ENCODE results near the gene CTTNBP2. TPM values are rescaled to one million over a fixed set of nuclear protein-coding genes. Genes with fewer than 3 reads are reported as not detected.

The CTTNBP2 gene
- polyA plus RNA-seq, 1 of the 3 experiments (the other 2 are of a cell fraction): not detected

- Histone ChIP-seq H3F3A (replicated peaks; ENCODE audit: insufficient read depth) (no peaks in the 10 kb centered on the region), H3K27ac (ENCODE audit: low read depth in 2 of 2, low read length in 1 of 2) (no peak overlapping the region), H3K27me3 (ENCODE audit: insufficient read depth) (no peaks in the 10 kb centered on the region), H3K9me2 (no peaks in the 10 kb centered on the region), H2AFZ (ENCODE audit: low read depth) (no peak overlapping the region), H3K79me2 (ENCODE audit: insufficient read depth) (no peaks in the 10 kb centered on the region), H3K4me2 (no peak overlapping the region), H3K9ac (no peak overlapping the region), H4K20me1 (ENCODE audit: insufficient read depth) (no peaks in the 10 kb centered on the region), H3K9me3 (no peaks in the 10 kb centered on the region), H3K4me1 (ENCODE audit: control insufficient read depth in 1 of 2, insufficient read depth in 2 of 2, low read depth in 1 of 2, low read length in 1 of 2) (no peaks in the 10 kb centered on the region), H3K36me3 (replicated peaks in 1 of 2; ENCODE audit: control insufficient read depth in 1 of 2, insufficient read depth in 2 of 2, low read length in 1 of 2) (no peaks in the 10 kb centered on the region), H3K4me3 (ENCODE audit: low read depth in 2 of 2, low read length in 1 of 2) (no peak overlapping the region)
- ChIA-PET CTCF (no interaction called here), POLR2A (no interaction called here)
- WGBS (ENCODE audit: low lambda C conversion rate): 0% methylated on average over 3 of the region's 3 CpGs
- TF ChIP-seq RXRA (IDR thresholded peaks at IDR 0.05; ENCODE audit: borderline replicate concordance, low read depth): no peak
- no peak for TF ChIP-seq YY1 (IDR thresholded peaks at IDR 0.05; ENCODE audit: low read depth)
- TF ChIP-seq CTCF (IDR thresholded peaks at IDR 0.05): no peak
- TF ChIP-seq NRF1 (IDR thresholded peaks at IDR 0.05; ENCODE audit: low read depth, low read length): no peak
- no peak for TF ChIP-seq PBX3 (IDR thresholded peaks at IDR 0.05)
- TF ChIP-seq RFX5 (IDR thresholded peaks at IDR 0.05; ENCODE audit: low read length): no peak
- no peak for TF ChIP-seq TEAD4 (IDR thresholded peaks at IDR 0.05; ENCODE audit: borderline replicate concordance, insufficient read depth)
- no peak for TF ChIP-seq JUND (IDR thresholded peaks at IDR 0.05)
- no peak for TF ChIP-seq RCOR1 (IDR thresholded peaks at IDR 0.05; ENCODE audit: low read length)
- TF ChIP-seq SIN3A (IDR thresholded peaks at IDR 0.05; ENCODE audit: borderline replicate concordance, low read depth, low read length): no peak
- TF ChIP-seq IRF3 (IDR thresholded peaks at IDR 0.05; ENCODE audit: low read depth, low read length): no peak
- no peak for TF ChIP-seq MXI1 (IDR thresholded peaks at IDR 0.05; ENCODE audit: low read depth, low read length)
- TF ChIP-seq MEF2A (IDR thresholded peaks at IDR 0.05; ENCODE audit: borderline replicate concordance, low read depth): no peak
- no peak for TF ChIP-seq TCF12 (IDR thresholded peaks at IDR 0.05)
- no peak for TF ChIP-seq REST (IDR thresholded peaks at IDR 0.05; ENCODE audit: low read depth, low read length)
- no peak for TF ChIP-seq GABPA (IDR thresholded peaks at IDR 0.05; ENCODE audit: low read depth)
- no peak for TF ChIP-seq NFIC (IDR thresholded peaks at IDR 0.05; ENCODE audit: borderline replicate concordance)
- DNase-seq: no peak
These were observed 22.0 kb upstream of the CTTNBP2 start for GRCh38 chr7:117895276-117895675.
